Ureter (tissue), 1 donor: ENCODE data around the gene RET. TPM values are rescaled to one million over a fixed set of nuclear protein-coding genes. Genes with fewer than 3 reads are reported as not detected.

ENCODE experiments used
- DNase-seq: peaks from one replicate; pipeline ENCODE4 v3.0.0-alpha.2; 2020; ENCODE audit warnings: low spot score
- total RNA-seq: library from RNA; stranded (reverse); gene quantifications from one replicate; pipeline ENCODE4 v1.2.4, GENCODE V29; 2023
- donor health status: DM: yes; HTN: yes; CAD: no.

Gene RET
- total RNA-seq, 1 donor from 2014 or later, result 0.42 TPM

- no peak for DNase-seq
These were observed 43.5 kb downstream of the RET start for GRCh38 chr10:43120116-43120928.

- DNase-seq, result no peak
These were observed 44.1 kb downstream of the RET start for GRCh38 chr10:43120929-43121314.

- DNase-seq, result no peak
These were observed 44.6 kb downstream of the RET start for GRCh38 chr10:43121444-43121843.

- no peak for DNase-seq
These were observed 45.2 kb downstream of the RET start for GRCh38 chr10:43122096-43122495.

- no peak for DNase-seq
These were observed 46.0 kb downstream of the RET start for GRCh38 chr10:43122826-43123225.

GRCh38 chr10:43123361-43124093 is 46.7 kb downstream of the RET start:
- peak; percentile 25 for DNase-seq

GRCh38 chr10:43124094-43124521 is 47.2 kb downstream of the RET start:
- peak; percentile 36 for DNase-seq

- peak; percentile 41 for DNase-seq
These were observed 47.9 kb downstream of the RET start for GRCh38 chr10:43124574-43125273.

GRCh38 chr10:43125274-43125845 is 48.5 kb downstream of the RET start:
- peak; percentile 35 for DNase-seq

- DNase-seq, result peak; percentile 25
These were observed 49.2 kb downstream of the RET start for GRCh38 chr10:43125881-43126731.

- peak; percentile 12 for DNase-seq
These were observed 50.0 kb downstream of the RET start for GRCh38 chr10:43126759-43127424.

- DNase-seq, result no peak
These were observed 50.6 kb downstream of the RET start for GRCh38 chr10:43127442-43127841.

GRCh38 chr10:43128331-43128730 is 51.5 kb downstream of the RET start:
- DNase-seq, result no peak

- DNase-seq, result no peak
These were observed 52.3 kb downstream of the RET start for GRCh38 chr10:43128958-43129706.

GRCh38 chr10:43130770-43131171 is 53.9 kb downstream of the RET start:
- no peak for DNase-seq

- DNase-seq, result no peak
These were observed 54.4 kb downstream of the RET start for GRCh38 chr10:43131256-43131655.

GRCh38 chr10:43131906-43132305 is 55.0 kb downstream of the RET start:
- DNase-seq, result no peak

GRCh38 chr10:43132867-43133787 is 56.3 kb downstream of the RET start:
- no peak for DNase-seq
